Measurements from ENCODE around the gene MYOT.
A peak's percentile ranks its signal among the peaks of the same experiment; 100 is the strongest.

The MYOT gene

GRCh38 chr5:137872466-137872865 is 4.8 kb downstream of the MYOT start:
- no peaks in the 10 kb centered on the region for H3K4me1 Mint-ChIP-seq
- no peaks in the 10 kb centered on the region for H3K36me3 Mint-ChIP-seq
- H3K4me3 Mint-ChIP-seq, result no peak overlapping the region
- no peak overlapping the region for H3K27ac Mint-ChIP-seq
- no peaks in the 10 kb centered on the region for H3K27me3 Mint-ChIP-seq
- no peaks in the 10 kb centered on the region for H3K9me3 Mint-ChIP-seq

GRCh38 chr5:137876101-137876500 is 8.4 kb downstream of the MYOT start:
- H3K27me3 Mint-ChIP-seq, result no peaks in the 10 kb centered on the region
- no peaks in the 10 kb centered on the region for H3K9me3 Mint-ChIP-seq
- H3K36me3 Mint-ChIP-seq, result no peaks in the 10 kb centered on the region
- no peak overlapping the region for H3K27ac Mint-ChIP-seq
- no peak overlapping the region for H3K4me3 Mint-ChIP-seq
- H3K4me1 Mint-ChIP-seq, result no peaks in the 10 kb centered on the region

- H3K36me3 Mint-ChIP-seq, result no peaks in the 10 kb centered on the region
- no peaks in the 10 kb centered on the region for H3K27me3 Mint-ChIP-seq
- H3K9me3 Mint-ChIP-seq, result no peaks in the 10 kb centered on the region
- H3K27ac Mint-ChIP-seq, result no peak overlapping the region
- no peaks in the 10 kb centered on the region for H3K4me1 Mint-ChIP-seq
- H3K4me3 Mint-ChIP-seq, result no peak overlapping the region
Observed at GRCh38 chr5:137880313-137880712, 12.7 kb downstream of the MYOT start.

GRCh38 chr5:137887831-137888230 is 20.2 kb downstream of the MYOT start:
- no peak overlapping the region for H3K27ac Mint-ChIP-seq
- H3K9me3 Mint-ChIP-seq, result no peaks in the 10 kb centered on the region

GRCh38 chr5:137888466-137888862 is 20.8 kb downstream of the MYOT start:
- Mint-ChIP-seq H3K27ac (peak overlapping the region; percentile 77), H3K9me3 (no peaks in the 10 kb centered on the region), H3K4me1 (peaks cover 28% of the 10 kb centered on the region), H3K36me3 (no peaks in the 10 kb centered on the region), H3K4me3 (peak overlapping the region; percentile 85), H3K27me3 (no peaks in the 10 kb centered on the region)

More at GRCh38 chr5:137887831-137888230, 20.2 kb downstream of the MYOT start:
- no peaks in the 10 kb centered on the region for H3K27me3 Mint-ChIP-seq
- H3K36me3 Mint-ChIP-seq, result no peaks in the 10 kb centered on the region
- H3K4me3 Mint-ChIP-seq, result peak overlapping the region; percentile 19
- peaks cover 28% of the 10 kb centered on the region for H3K4me1 Mint-ChIP-seq

- H3K27ac Mint-ChIP-seq, result peak within 1 kb of the TSS; percentile 77
- H3K4me1 Mint-ChIP-seq, result peaks cover 28% of the 10 kb centered on the region
- peak within 1 kb of the TSS; percentile 85 for H3K4me3 Mint-ChIP-seq
- H3K27me3 Mint-ChIP-seq, result no peaks in the 10 kb centered on the region
- H3K9me3 Mint-ChIP-seq, result no peaks in the 10 kb centered on the region
- H3K36me3 Mint-ChIP-seq, result no peaks in the 10 kb centered on the region
Observed at GRCh38 chr5:137888863-137889759, 21.5 kb downstream of the MYOT start, which contains the start of gene PKD2L2. Gene PKD2L2 (plus strand): TSS chr5:137889457. CDS start chr5:137889492, 35 bp downstream.

GRCh38 chr5:137890845-137891244 is 23.2 kb downstream of the MYOT start:
- Mint-ChIP-seq H3K4me1 (peaks cover 28% of the 10 kb centered on the region), H3K9me3 (no peaks in the 10 kb centered on the region), H3K36me3 (no peaks in the 10 kb centered on the region), H3K27me3 (no peaks in the 10 kb centered on the region), H3K4me3 (no peak overlapping the region), H3K27ac (no peak overlapping the region)

GRCh38 chr5:137891849-137892248 is 24.2 kb downstream of the MYOT start:
- no peaks in the 10 kb centered on the region for H3K9me3 Mint-ChIP-seq
- H3K36me3 Mint-ChIP-seq, result no peaks in the 10 kb centered on the region
- H3K27ac Mint-ChIP-seq, result no peak overlapping the region
- H3K27me3 Mint-ChIP-seq, result no peaks in the 10 kb centered on the region
- no peak overlapping the region for H3K4me3 Mint-ChIP-seq
- H3K4me1 Mint-ChIP-seq, result peaks cover 22% of the 10 kb centered on the region

GRCh38 chr5:137894586-137894985 is 26.9 kb downstream of the MYOT start:
- Mint-ChIP-seq H3K4me1 (peaks cover 3% of the 10 kb centered on the region), H3K27me3 (no peaks in the 10 kb centered on the region), H3K4me3 (no peak overlapping the region), H3K27ac (no peak overlapping the region), H3K36me3 (no peaks in the 10 kb centered on the region), H3K9me3 (no peaks in the 10 kb centered on the region)

GRCh38 chr5:137896560-137896959 is 28.9 kb downstream of the MYOT start:
- peaks cover 3% of the 10 kb centered on the region for H3K4me1 Mint-ChIP-seq

GRCh38 chr5:137899493-137899892 is 31.8 kb downstream of the MYOT start:
- H3K36me3 Mint-ChIP-seq, result no peaks in the 10 kb centered on the region
- H3K27me3 Mint-ChIP-seq, result peaks cover 1% of the 10 kb centered on the region
- no peaks in the 10 kb centered on the region for H3K9me3 Mint-ChIP-seq
- peaks cover 3% of the 10 kb centered on the region for H3K4me1 Mint-ChIP-seq
- no peak overlapping the region for H3K27ac Mint-ChIP-seq
- H3K4me3 Mint-ChIP-seq, result no peak overlapping the region

More at GRCh38 chr5:137896560-137896959, 28.9 kb downstream of the MYOT start:
- H3K36me3 Mint-ChIP-seq, result no peaks in the 10 kb centered on the region
- H3K4me3 Mint-ChIP-seq, result no peak overlapping the region
- H3K9me3 Mint-ChIP-seq, result no peaks in the 10 kb centered on the region
- H3K27ac Mint-ChIP-seq, result no peak overlapping the region
- no peaks in the 10 kb centered on the region for H3K27me3 Mint-ChIP-seq

- H3K9me3 Mint-ChIP-seq, result no peaks in the 10 kb centered on the region
- no peak overlapping the region for H3K27ac Mint-ChIP-seq
- peaks cover 3% of the 10 kb centered on the region for H3K4me1 Mint-ChIP-seq
- H3K36me3 Mint-ChIP-seq, result no peaks in the 10 kb centered on the region
- no peak overlapping the region for H3K4me3 Mint-ChIP-seq
- peaks cover 1% of the 10 kb centered on the region for H3K27me3 Mint-ChIP-seq
Observed at GRCh38 chr5:137901011-137901817, 33.6 kb downstream of the MYOT start.

- H3K9me3 Mint-ChIP-seq, result no peaks in the 10 kb centered on the region
- no peak overlapping the region for H3K4me3 Mint-ChIP-seq
- no peaks in the 10 kb centered on the region for H3K36me3 Mint-ChIP-seq
- no peak overlapping the region for H3K27ac Mint-ChIP-seq
- peaks cover 3% of the 10 kb centered on the region for H3K4me1 Mint-ChIP-seq
- H3K27me3 Mint-ChIP-seq, result peaks cover 1% of the 10 kb centered on the region
Observed at GRCh38 chr5:137902408-137903133, 34.9 kb downstream of the MYOT start.

- peaks cover 4% of the 10 kb centered on the region for H3K27me3 Mint-ChIP-seq
- H3K4me1 Mint-ChIP-seq, result no peaks in the 10 kb centered on the region
- H3K4me3 Mint-ChIP-seq, result no peak overlapping the region
- H3K9me3 Mint-ChIP-seq, result peaks cover 5% of the 10 kb centered on the region
- peaks cover 5% of the 10 kb centered on the region for H3K36me3 Mint-ChIP-seq
- H3K27ac Mint-ChIP-seq, result no peak overlapping the region
Observed at GRCh38 chr5:137914758-137915157, 47.1 kb downstream of the MYOT start.

GRCh38 chr5:137916923-137917322 is 49.3 kb downstream of the MYOT start:
- no peaks in the 10 kb centered on the region for H3K27me3 Mint-ChIP-seq
- H3K36me3 Mint-ChIP-seq, result peaks cover 3% of the 10 kb centered on the region
- H3K4me3 Mint-ChIP-seq, result no peak overlapping the region
- peaks cover 5% of the 10 kb centered on the region for H3K9me3 Mint-ChIP-seq
- no peaks in the 10 kb centered on the region for H3K4me1 Mint-ChIP-seq
- H3K27ac Mint-ChIP-seq, result no peak overlapping the region

Data from activated naive CD4-positive, alpha-beta T cell treated with anti-CD3 and anti-CD28 coated beads, Interleukin-2, amount 50 U/mL, for 24 hours (primary cell).